Measurements from ENCODE around the gene C10orf67. TPM values are rescaled to one million over a fixed set of nuclear protein-coding genes. Genes with fewer than 3 reads are reported as not detected.

C10orf67 gene
- total RNA-seq, 1 experiment from 2014 or later: 0.45 TPM

DNA sequence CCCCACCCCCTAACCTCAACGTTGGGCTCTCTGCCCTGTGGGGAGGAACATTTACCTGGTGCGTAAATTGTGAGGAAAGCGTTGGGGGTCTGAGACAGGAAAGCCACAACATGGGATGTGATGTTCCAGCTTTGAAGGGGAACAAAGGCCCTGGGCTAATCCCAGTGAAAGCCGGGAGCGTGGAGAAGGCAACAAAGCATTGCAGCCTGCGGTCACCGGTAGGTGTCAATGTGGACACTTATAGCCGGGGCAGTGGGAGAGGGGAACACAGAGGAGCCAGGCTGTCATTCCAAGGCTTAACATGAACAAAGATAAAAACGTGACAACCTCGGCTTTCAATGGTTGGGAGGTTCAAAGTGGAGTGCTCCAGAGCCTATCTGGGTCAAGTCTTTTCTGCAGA lies 139.8 kb downstream of the C10orf67 start:
- TF ChIP-seq, protein P1, sequence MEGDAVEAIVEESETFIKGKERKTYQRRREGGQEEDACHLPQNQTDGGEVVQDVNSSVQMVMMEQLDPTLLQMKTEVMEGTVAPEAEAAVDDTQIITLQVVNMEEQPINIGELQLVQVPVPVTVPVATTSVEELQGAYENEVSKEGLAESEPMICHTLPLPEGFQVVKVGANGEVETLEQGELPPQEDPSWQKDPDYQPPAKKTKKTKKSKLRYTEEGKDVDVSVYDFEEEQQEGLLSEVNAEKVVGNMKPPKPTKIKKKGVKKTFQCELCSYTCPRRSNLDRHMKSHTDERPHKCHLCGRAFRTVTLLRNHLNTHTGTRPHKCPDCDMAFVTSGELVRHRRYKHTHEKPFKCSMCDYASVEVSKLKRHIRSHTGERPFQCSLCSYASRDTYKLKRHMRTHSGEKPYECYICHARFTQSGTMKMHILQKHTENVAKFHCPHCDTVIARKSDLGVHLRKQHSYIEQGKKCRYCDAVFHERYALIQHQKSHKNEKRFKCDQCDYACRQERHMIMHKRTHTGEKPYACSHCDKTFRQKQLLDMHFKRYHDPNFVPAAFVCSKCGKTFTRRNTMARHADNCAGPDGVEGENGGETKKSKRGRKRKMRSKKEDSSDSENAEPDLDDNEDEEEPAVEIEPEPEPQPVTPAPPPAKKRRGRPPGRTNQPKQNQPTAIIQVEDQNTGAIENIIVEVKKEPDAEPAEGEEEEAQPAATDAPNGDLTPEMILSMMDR (IDR thresholded peaks at IDR 0.05; ENCODE audit: unreplicated experiment): no peak
- CTCF ChIA-PET: no interaction called here
- BruUV-seq (replicated peaks): no TSS peak
- Mint-ChIP-seq H3K4me3 (ENCODE audit: low read depth, unreplicated experiment) (no peak overlapping the region), H3K27me3 (ENCODE audit: unreplicated experiment) (peaks cover 67% of the 10 kb centered on the region), H3K27ac (ENCODE audit: unreplicated experiment) (no peak overlapping the region), H3K36me3 (ENCODE audit: insufficient read depth, unreplicated experiment) (no peaks in the 10 kb centered on the region), H3K4me1 (ENCODE audit: low read depth, unreplicated experiment) (no peaks in the 10 kb centered on the region), H3K9me3 (ENCODE audit: low read depth, unreplicated experiment) (no peaks in the 10 kb centered on the region)
- DNase-seq: no peak
- intact Hi-C loops (cut with micrococcal nuclease; ENCODE audit: unreplicated experiment): no loop called here

DNA sequence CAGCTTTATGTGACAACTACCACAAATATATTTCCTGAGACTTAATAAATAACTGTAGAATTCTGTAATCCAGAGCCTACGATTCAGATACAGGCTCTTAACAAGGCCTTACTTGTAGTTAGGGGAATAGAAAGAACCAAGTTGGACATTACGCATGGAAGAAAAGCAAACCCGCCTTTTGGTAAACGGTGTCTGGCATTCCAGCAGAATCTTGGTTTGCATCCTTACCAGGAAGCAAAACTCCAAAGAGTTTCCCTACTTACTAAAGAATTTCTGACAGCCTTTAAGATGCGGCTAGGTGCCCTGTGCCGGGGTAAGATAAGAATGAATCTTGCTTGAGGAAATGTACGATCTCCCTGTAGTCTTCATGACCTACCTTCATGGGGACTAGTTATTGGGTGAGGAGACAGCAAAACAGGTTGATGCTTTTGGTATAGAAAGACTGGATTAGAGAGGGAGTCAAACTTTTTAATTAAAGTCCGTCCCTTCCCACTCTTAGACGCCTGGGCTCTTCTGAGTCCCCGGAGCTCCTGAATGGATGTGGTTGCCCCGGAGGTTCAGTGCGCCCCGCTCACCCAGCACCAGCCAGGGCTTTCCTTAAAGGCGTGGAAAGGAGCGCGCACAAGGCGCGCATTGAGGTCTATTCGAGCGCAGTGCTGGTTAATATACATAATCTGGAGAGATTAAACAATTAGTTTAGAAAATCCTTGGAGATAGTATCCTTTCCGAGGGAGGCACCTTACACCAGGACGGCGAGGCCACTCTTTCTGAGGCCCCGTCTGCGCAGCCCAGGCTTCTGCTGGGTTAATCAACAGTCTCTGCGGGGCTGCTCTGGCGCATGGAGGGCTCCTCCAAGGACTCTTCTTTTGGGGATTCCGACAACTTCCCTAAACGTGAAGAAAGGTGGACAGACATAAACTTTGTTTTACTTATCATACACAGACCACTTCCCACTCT lies 140.9 kb downstream of the C10orf67 start:
- no peak overlapping the region for H3K4me3 Mint-ChIP-seq (ENCODE audit: low read depth, unreplicated experiment)
- H3K4me1 Mint-ChIP-seq (ENCODE audit: low read depth, unreplicated experiment): no peaks in the 10 kb centered on the region
- CTCF ChIA-PET: no interaction called here
- intact Hi-C loops (cut with micrococcal nuclease; ENCODE audit: unreplicated experiment): no loop called here
- DNase-seq: no peak
- no peak overlapping the region for H3K27ac Mint-ChIP-seq (ENCODE audit: unreplicated experiment)
- TF ChIP-seq, protein P1 (IDR thresholded peaks at IDR 0.05; ENCODE audit: unreplicated experiment): no peak
- peaks cover 67% of the 10 kb centered on the region for H3K27me3 Mint-ChIP-seq (ENCODE audit: unreplicated experiment)
- no TSS peak for BruUV-seq (replicated peaks)
- H3K36me3 Mint-ChIP-seq (ENCODE audit: insufficient read depth, unreplicated experiment): no peaks in the 10 kb centered on the region
- H3K9me3 Mint-ChIP-seq (ENCODE audit: low read depth, unreplicated experiment): no peaks in the 10 kb centered on the region

DNA sequence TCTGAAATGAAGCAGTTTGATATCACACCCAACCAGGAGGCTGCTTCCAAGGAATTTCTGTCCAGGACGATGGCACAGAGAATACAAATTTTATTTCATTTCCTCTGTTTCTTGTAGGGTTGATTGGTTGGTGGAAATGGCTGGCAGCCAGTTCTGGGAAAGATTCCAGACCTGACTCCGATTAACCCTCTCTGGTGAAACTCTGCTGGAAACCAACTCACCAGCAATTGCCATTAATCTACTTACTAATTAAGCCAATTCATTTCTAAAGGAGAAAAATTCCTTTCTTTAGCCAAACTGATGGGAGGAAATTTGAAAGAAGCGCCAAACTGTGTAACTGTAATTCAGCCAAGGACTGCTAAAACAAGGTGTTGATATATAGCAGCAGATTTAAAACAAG lies 141.8 kb downstream of the C10orf67 start:
- Mint-ChIP-seq H3K27me3 (ENCODE audit: unreplicated experiment) (peaks cover 73% of the 10 kb centered on the region), H3K36me3 (ENCODE audit: insufficient read depth, unreplicated experiment) (no peaks in the 10 kb centered on the region), H3K4me1 (ENCODE audit: low read depth, unreplicated experiment) (no peaks in the 10 kb centered on the region), H3K9me3 (ENCODE audit: low read depth, unreplicated experiment) (no peaks in the 10 kb centered on the region), H3K4me3 (ENCODE audit: low read depth, unreplicated experiment) (no peak overlapping the region), H3K27ac (ENCODE audit: unreplicated experiment) (no peak overlapping the region)
- BruUV-seq (replicated peaks): no TSS peak
- TF ChIP-seq, protein P1 (IDR thresholded peaks at IDR 0.05; ENCODE audit: unreplicated experiment): no peak
- intact Hi-C loops (cut with micrococcal nuclease; ENCODE audit: unreplicated experiment): no loop called here
- no peak for DNase-seq
- CTCF ChIA-PET: no interaction called here

DNA sequence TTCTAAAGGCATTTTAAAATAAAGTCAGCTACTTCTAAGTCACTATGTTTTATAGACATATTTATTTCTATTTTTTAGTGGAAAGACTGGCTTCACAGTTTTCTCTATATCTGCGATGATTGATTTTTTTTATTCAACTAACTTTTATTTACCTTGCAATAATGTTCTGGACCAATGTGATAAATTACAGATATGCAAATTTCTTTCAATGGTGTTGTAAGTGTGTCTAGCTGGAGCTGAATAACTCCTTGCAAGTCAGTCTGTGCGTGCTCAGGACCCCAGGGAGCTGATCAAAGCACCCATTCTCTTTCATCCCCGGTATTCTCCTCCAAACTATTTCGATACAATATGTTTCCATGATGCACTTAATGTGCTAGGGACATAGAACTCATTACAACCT lies 142.8 kb downstream of the C10orf67 start:
- no peak overlapping the region for H3K4me3 Mint-ChIP-seq (ENCODE audit: low read depth, unreplicated experiment)
- TF ChIP-seq, protein P1 (IDR thresholded peaks at IDR 0.05; ENCODE audit: unreplicated experiment): no peak
- H3K4me1 Mint-ChIP-seq (ENCODE audit: low read depth, unreplicated experiment): no peaks in the 10 kb centered on the region
- H3K27me3 Mint-ChIP-seq (ENCODE audit: unreplicated experiment): peaks cover 82% of the 10 kb centered on the region
- no TSS peak for BruUV-seq (replicated peaks)
- CTCF ChIA-PET: no interaction called here
- no peaks in the 10 kb centered on the region for H3K36me3 Mint-ChIP-seq (ENCODE audit: insufficient read depth, unreplicated experiment)
- no peak for DNase-seq
- intact Hi-C loops (cut with micrococcal nuclease; ENCODE audit: unreplicated experiment): no loop called here
- no peaks in the 10 kb centered on the region for H3K9me3 Mint-ChIP-seq (ENCODE audit: low read depth, unreplicated experiment)
- H3K27ac Mint-ChIP-seq (ENCODE audit: unreplicated experiment): no peak overlapping the region

Data from Calu3 (cell line).